T-helper 2 cell treated with Interferon-gamma antibody and Interleukin-4, amounts not matched to agents 100 ng/mL and 5 ng/mL, for 36 hours (primary cell): ENCODE measurements around the gene CLN6. TPM values are rescaled to one million over a fixed set of nuclear protein-coding genes. Genes with fewer than 3 reads are reported as not detected.
"Not testable (repeated sequence)": the region's sequence is repeated elsewhere in the genome, so short reads cannot be mapped to it uniquely, and the experiment has no call there.

ENCODE experiments used
- intact Hi-C: fragments of 100-400 bp; cut with micrococcal nuclease; formaldehyde crosslinking; loops from one replicate; pipeline ENCODE4 v1.15.1; 2023
- total RNA-seq: library from RNA; stranded (reverse); gene quantifications from 2 replicates; pipeline ENCODE4 v1.2.3, GENCODE V29; 2022

Gene CLN6
- total RNA-seq, 1 donor from 2014 or later: 80.1 TPM

DNA sequence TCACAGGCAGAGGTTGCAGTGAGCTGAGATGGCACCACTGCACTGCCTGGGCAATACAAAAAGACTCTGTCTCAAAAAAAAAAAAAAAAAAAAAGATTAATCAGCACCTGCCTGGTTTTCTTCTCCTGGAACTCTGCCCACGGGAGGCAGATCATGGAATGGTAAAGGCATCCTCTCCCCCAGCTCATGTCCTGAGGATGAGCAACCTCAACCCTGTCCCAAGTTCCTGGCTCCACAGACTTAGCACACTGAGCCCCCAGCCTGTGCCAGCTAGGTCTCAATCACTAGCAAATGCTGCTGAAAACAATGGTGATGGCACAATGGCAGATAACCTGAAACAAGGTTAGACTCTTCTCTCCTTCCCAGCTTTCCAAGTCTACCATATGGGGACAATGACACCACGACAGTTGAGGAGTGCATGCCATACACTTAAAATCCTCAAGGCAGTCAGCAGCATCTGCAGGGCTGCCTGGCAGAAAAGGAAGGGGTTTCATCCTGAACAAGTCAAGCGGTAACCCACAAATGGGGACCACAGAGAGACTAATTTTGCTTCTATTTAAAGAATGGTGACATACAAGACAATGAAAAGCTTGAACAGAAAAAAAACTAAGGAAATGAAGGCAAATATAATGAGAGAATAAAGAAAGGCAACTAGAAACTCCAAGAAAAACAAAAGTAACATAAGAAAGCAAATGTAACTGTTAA, 4.8 kb downstream of the CLN6 start:
- intact Hi-C loops: no loop called here

DNA sequence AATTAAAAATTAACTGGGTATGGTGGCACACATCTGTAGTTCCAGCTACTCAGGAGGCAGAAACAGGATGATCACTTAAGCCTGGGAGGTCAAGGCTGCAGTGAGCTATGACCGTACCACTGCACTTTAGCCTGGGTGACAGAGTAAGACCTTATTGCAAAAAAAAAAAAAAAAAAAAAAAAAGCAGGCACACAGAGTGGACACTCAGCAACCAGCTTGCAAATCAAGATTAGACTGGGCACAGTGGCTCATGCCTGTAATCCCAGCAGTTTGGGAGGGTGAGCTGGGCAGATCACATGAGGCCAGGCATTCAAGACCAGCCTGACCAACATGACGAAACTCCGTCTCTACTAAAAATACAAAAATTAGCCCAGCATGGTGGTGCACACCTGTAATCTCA, 5.4 kb downstream of the CLN6 start:
- intact Hi-C loops: no loop called here

DNA sequence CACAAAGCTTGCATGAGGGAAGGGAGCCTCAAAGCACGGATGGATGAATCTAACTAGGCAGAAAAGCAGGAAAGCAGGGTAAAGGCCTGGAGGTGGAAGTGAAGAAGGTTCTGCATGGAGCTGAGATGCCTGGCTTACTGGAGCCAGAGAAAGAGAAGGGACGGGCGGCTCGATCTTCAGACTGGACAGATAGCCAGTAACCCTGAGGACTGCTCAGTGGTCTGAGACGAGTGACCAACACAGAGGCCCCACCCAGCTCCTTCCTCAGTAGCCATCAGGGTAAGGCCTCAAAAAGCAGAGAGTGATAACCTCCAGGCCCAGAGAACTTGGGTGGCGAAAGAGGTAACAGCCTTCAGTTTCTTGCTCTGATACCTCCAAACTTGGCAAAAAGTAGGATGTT, 6.4 kb downstream of the CLN6 start:
- intact Hi-C loops: no loop called here

DNA sequence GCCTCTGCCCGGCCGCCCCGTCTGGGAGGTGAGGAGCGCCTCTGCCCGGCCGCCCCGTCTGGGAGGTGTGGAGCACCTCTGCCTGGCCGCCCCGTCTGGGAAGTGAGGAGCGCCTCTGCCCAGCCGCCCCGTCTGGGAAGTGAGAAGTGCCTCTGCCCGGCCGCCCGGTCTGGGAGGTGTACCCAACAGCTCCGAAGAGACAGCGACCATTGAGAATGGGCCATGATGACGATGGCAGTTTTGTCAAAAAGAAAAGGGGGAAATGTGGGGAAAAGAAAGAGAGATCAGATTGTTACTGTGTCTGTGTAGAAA, 7.1 kb downstream of the CLN6 start:
- intact Hi-C loops: not testable (repeated sequence)

DNA sequence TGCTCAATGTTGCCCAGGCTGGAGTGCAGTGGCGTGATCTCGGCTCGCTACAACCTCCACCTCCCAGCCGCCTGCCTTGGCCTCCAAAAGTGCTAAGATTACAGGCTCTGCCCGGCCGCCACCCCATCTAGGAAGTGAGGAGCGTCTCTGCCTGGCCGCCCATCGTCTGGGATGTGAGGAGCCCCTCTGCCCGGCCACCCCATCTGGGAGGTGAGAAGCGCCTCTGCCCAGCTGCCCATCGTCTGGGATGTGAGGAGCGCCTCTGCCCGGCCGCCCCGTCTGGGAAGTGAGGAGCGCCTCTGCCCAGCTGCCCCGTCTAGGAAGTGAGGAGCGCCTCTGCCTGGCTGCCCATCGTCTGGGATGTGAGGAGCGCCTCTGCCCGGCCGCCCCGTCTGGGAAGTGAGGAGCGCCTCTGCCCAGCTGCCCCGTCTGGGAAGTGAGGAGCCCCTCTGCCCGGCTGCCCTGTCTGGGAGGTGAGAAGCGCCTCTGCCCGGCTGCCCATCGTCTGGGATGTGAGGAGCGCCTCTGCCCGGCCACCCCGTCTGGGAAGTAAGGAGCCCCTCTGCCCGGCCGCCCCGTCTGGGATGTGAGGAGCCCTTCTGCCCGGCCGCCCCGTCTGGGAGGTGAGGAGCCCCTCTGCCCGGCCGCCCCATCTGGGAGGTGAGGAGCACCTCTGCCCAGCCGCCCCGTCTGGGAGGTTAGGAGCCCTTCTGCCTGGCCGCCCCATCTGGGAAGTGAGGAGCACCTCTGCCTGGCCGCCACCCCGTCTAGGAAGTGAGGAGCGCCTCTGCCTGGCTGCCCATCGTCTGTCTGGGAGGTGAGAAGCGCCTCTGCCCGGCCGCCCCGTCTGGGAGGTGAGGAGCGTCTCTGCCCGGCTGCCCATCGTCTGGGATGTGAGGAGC, 7.7 kb downstream of the CLN6 start:
- intact Hi-C loops: not testable (repeated sequence)

DNA sequence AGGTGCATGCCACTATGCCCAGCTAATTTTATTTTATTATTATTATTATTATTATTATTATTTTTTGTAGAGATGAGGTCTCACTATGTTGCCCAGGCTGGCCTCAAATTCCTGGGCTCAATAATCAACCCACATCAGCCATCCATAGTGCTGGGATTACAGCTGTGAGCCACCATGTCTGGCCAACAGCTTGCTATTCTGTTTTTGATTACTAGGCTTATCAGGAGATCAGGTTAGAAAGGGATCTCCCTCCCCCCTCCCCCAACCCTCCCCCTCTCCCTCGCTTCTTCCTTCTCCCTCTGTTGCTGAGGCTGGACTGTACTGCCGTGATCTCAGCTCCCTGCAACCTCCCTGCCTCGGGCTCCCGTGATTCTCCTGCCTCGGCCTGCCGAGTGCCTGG, 8.6 kb downstream of the CLN6 start:
- intact Hi-C loops: no loop called here

DNA sequence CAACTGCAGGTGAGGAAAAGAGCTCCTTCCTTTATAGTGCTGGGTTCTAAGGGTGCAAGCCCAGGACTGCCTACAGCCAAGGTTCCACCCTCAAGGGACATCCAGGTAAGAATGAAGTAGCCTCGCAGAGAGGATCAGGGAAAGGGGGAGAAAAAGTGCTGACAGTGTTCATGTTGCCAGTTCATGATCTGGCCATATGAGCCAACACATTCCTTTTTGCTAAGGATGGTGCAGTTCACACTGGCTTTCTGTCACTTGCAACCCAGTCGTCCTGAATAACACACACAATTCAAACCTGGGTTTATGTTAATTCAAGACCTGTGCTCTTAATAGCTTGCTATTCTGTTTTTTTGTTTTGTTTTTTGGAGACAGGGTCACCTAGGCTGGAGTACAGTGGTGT, 9.0 kb downstream of the CLN6 start:
- intact Hi-C loops: no loop called here

DNA sequence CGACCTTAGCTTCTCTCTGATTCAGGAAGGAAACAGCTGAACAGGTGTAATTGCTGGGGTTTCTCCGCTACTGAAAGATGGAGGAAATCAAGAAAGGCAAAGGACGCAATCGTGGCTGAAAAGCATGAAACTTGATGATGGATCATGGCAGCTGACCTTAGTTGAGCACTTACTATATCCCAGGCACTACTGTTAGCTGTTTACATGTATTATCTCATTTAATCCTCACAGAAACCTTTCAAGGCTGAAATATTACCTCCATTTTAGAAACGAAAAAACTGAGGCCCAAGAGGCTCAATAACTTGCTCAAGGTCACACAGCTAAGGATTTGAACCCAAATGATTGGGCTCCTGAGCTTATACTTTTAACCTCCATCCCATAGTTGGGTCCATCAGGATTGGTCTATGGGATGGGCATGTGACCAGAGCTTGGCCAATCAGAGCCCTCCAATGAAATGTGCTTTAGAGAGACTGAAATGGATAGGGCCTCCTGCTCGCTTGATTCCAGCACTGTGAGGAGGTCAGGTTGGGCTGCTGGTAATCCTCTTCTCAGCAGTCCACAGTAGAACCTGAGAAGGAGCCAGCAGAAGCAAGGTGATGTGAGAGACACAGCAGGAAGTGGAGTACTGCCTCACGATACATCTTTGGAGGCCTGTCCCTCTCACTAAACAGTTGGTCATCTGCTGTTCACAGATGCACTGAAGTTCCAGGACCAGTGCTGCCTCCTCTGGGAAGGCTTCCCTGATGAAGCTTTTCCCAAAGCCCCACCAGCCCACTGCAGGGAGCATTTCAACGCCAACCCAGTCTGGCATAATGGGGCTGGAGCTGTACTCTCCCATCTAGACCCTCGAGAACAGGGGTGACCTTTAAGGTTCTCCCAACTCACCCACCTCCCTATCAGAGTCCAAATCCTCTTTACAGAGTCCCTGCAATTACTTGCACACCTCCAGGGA, 10.4 kb downstream of the CLN6 start:
- intact Hi-C loops: no loop called here

DNA sequence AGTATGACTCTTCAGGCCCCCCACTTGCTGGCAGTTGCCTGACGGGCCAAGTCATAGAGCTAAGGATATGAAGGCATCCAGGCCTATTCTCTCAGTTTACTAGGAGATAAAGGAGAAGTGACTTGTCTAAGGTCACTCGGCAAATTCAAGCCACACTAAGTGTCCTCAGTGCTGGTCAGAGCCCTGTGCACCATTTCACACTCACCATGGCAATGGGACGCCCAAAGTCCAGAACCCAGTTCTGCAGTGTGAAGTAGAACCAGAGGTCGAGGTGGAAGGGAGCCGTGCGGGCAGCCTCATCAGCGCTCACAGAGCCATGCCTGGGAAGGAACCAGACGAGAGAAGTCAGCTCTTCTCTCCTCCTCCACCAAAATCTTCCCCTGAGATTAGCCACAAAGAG, 11.2 kb downstream of the CLN6 start:
- intact Hi-C loops: no loop called here

DNA sequence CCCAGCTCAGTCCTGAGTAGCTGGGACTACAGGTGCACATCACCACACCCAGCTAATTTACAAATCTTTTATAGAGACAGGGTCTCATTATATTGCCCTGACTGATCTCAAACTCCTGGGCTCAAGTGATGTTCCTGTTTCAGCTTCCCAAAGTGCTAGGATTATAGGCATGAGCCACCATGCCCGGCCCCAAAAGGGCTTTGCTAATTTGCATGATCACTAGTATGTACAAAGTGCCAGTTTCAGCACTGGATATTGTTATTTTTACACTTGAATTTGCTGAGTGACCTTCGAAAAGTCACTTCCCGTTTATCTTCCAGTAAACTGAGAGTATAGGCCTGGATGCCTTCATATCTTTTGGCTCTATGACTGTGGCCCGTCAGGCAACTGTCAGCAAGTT, 12.2 kb downstream of the CLN6 start:
- intact Hi-C loops: no loop called here

DNA sequence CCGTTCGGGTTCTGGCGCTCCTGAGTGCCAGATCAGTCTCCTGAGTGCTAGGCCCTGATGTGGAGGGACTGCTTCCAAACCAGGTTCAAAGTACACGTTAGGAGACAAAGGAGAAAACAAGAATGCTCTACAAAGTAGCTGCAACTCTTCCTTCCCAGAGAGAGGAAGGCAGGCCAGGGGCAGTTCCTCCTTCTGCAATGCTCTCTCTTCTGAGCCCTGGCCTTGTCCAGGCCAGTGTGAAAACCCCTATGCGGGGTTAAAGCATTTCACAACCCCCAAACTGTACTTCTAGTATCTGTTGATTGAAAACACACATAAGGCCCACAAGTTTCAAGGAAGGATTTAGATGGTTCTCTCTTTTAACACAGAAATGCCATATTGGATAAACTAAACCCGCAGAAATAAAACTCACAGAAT, 14.7 kb downstream of the CLN6 start:
- intact Hi-C loops: no loop called here

DNA sequence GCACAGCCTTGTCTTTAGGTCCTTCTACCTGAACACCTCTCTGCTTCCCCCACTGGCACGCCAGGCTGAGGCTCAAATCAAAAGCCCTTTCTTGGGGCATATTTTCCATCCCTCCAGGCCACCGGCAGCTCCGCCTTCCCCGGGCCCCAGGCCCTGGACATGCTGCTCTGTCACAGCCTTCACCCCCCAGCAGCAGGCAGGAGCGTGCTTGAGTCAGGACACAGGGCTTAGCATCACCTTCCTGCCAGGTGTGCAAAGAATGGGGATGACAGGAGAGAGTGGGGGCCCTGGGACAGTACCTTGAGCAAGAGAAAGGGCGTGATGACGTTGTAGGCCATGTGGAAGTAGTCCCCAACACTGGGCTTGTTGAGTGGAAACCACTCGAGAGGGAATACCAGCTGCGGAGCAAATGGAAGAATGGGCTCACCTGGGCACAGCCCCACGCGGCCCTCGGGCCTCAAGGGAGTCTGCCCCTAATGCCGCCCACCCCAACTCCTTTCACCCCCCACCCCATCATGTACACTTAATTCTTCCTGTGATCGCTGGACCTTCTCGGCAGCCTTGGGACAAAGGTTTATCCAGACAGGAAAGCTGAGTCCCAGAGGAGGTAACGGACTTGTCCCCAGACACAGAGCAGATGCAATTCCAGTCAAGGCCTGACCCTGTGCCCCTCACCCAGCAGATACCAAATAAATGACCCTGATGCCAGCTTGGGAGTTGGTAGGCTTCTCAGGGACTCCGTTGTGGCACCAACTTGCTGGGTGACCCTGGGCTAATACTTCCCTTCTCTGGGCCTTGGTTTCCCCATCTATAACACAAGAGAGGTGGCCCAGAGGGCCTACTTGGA, 15.3 kb downstream of the CLN6 start:
- intact Hi-C loops: no loop called here

DNA sequence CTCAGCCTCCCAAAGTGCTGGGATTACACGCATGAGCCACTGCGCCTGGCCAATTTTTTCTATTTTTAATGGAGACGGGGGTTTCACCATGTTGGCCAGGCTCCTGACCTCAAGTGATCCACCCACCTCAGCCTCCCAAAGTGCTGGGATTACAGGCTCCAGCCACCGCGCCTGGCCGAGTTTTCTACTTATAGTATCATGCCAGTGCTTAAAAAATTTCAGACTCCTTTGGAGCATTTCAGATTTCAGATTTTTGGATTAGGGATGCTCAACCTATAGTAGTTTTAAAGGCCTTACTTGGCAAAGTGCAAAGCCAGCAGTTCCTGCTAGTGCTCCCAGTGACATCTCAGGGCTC, 16.1 kb downstream of the CLN6 start:
- intact Hi-C loops: not testable (repeated sequence)

DNA sequence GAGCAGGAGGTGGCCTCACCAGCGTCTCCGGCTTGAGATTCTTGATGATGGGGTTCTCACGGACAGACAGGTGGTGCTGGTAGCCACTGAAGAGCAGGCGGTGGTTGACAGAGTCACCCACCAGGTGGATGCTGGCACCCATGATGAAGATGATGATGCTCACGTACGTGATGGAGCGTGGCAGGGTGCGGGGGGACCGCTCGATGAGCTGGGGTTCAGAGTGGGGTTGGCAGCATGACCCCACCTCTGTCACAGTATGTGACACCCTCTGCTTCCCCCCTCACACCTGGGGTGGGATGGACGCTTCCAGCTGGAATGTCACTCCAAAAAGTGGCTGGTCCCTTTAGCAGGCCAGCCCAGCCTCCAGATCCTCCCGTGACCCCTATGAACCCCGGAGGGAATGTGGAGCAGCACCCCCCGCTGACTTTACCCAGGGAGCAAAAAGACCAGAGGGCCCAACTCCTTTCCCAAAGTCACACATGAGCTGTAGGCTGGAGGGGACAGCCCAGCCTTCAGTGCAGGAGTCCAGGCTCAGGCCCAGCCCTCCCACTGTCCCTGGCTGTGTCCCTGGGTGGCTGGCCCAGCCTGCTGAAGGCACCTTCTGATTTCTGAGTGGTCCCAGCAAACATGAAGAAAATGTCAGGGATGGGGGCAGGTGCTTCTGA, 17.7 kb downstream of the CLN6 start:
- intact Hi-C loops: loop anchor here (1.0 to 2.0 kb wide), 2 partner anchors 17 to 348 kb away; partner anchors contain the start of gene CLN6

DNA sequence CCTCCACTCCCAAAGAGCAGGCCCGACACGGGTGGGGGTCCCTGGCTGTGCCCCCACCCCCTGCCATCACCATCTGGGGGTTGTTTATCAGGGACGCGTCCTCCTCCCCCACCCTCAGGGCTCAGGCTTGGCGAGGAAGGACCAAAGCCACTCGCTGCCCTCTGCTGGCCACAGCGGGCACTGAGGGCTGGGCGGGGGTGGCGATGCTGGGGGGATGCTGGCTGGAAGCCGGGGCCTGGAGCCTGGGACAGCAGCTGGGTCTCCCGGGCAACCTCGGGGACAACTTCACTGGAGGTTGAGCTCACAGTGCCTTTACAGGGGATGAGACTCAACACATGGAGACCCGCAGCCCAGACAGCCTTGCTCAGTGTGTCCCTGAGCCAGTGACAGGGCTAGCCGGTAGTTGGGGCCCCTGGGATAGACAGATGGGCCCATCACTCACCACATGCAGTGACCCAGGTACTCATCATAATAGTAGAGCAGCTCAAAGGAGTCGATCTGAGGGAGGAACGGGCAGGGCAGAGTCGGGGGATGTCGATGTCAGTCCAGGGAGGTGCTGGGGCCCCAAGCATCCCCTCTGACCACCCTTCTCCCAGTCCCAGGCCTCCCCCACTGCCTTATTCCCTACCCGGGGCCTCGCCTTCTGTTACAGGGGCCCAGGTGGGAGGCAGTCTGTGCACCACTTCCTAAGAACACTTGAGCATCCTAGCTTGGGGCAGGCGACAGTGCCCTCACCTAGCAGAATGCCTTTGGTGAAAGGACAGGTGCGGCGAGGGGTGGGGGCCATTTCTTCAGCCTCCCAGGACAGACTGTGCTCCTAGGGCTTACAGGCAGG, 18.5 kb downstream of the CLN6 start:
- intact Hi-C loops: loop anchor here (1.0 to 2.0 kb wide), 2 partner anchors 18 to 348 kb away; partner anchors contain the start of gene CLN6

DNA sequence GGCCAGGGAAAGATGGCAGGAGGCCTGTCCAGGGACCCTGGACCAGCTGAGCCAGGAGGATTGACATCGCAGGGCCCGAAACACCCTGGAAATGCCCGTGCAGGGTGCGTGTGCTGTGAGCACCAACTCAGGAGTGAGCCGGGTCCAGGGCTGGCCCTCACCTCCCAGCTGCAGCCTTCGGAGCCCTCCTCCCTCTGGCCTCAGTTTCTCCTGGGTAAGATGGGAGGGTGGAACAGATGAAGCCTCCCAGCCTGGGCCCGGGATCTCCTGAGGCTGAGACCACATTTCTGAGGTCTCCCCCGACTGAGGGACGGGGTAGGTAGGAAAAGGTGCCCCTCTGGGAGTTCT, 19.1 kb downstream of the CLN6 start:
- intact Hi-C loops: loop anchor here (2.0 kb wide), 1 partner anchor 18 kb away; the partner anchor contains the start of gene CLN6

DNA sequence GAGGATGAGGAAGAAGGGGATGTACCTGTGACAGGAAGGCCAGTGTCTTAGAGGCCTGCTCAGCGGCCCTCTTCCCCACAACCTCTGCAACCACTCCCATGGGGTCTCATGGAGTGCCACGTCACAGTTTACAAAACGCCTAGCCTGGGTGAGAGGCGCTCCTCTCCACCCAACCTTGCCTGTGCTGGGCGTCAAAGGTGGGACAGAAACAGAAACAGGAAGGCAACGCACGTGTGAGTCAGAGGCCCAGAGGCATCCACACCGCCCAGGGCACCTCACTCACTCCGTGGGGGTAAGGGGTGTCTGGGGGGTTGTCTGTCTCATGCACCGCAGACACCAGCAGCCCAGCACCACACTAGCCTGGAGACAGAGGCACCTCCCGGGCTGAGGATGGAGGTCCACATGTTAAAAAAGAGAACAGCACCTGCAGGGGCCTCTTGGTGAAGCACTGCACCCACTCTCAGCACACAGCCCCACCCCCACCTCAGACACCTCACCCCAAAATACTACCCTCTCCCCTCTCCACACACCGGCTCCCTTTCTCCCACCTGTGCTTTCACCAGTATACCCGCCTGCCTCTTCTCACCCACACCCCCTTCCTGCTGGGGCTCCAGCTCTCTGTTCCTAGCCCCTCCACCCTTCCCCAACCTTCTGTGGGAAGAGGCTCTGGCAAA, 19.7 kb downstream of the CLN6 start:
- intact Hi-C loops: loop anchor here (2.0 kb wide), 1 partner anchor 19 kb away; the partner anchor contains the start of gene CLN6

DNA sequence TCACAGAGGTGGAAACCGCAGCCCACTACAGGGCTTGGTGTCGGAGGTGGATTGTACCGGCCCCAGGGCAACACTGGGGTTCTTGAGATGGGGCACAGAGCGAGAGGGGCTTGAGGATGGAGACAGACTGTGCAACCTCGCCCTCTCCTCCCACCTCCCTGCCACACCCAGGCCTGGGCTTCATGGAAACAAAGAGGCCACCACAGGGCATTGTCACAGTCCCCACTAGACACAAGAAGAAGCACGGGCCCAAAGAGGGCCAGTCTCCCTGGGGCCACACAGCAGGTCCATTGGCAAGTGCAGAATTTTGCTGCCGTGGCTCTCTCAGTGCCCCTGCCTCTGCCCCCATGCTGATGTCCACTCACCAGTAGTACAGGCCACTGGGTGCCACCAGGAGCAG, 20.3 kb downstream of the CLN6 start:
- intact Hi-C loops: no loop called here
